Measurements from ENCODE around the gene CHURC1.

CHURC1 gene

GRCh38 chr14:64973026-64973442, 58.8 kb downstream of the CHURC1 start:
- no peak overlapping the region for H3K4me3 ChIP-seq (ENCODE audit: low read depth, low read length)
- CTCF ChIA-PET: no interaction called here
- POLR2A ChIA-PET: no interaction called here

More at GRCh38 chr14:64973026-64973442, 58.8 kb downstream of the CHURC1 start:
- Histone ChIP-seq H3K27ac (ENCODE audit: extremely low read depth, low read depth, low read length) (no peak overlapping the region), H3K4me1 (ENCODE audit: control insufficient read depth, insufficient read depth, low read length) (peaks cover 7% of the 10 kb centered on the region; the same call in 1 of the 2 replicates), H3K9me3 (ENCODE audit: control insufficient read depth, insufficient read depth, low read depth, low read length) (no peaks in the 10 kb centered on the region), H3K36me3 (ENCODE audit: control insufficient read depth in 2 of 2, insufficient read depth in 1 of 2, low read length in 2 of 2) (no peaks in the 10 kb centered on the region)
- TF ChIP-seq PRDM2 (tag by site-specific recombination; IDR thresholded peaks at IDR 0.05; ENCODE audit: borderline replicate concordance): no peak
- TF ChIP-seq, protein P1, sequence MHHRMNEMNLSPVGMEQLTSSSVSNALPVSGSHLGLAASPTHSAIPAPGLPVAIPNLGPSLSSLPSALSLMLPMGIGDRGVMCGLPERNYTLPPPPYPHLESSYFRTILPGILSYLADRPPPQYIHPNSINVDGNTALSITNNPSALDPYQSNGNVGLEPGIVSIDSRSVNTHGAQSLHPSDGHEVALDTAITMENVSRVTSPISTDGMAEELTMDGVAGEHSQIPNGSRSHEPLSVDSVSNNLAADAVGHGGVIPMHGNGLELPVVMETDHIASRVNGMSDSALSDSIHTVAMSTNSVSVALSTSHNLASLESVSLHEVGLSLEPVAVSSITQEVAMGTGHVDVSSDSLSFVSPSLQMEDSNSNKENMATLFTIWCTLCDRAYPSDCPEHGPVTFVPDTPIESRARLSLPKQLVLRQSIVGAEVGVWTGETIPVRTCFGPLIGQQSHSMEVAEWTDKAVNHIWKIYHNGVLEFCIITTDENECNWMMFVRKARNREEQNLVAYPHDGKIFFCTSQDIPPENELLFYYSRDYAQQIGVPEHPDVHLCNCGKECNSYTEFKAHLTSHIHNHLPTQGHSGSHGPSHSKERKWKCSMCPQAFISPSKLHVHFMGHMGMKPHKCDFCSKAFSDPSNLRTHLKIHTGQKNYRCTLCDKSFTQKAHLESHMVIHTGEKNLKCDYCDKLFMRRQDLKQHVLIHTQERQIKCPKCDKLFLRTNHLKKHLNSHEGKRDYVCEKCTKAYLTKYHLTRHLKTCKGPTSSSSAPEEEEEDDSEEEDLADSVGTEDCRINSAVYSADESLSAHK (tag by site-specific recombination; IDR thresholded peaks at IDR 0.05): no peak
- no peak for TF ChIP-seq ZNF175 (tag by site-specific recombination; IDR thresholded peaks at IDR 0.05)
- no peak for TF ChIP-seq ELK4 (IDR thresholded peaks at IDR 0.05; ENCODE audit: borderline replicate concordance, low read depth, low read length)
- TF ChIP-seq ZNF837 (tag by site-specific recombination; IDR thresholded peaks at IDR 0.05): no peak
- TF ChIP-seq, protein P2, sequence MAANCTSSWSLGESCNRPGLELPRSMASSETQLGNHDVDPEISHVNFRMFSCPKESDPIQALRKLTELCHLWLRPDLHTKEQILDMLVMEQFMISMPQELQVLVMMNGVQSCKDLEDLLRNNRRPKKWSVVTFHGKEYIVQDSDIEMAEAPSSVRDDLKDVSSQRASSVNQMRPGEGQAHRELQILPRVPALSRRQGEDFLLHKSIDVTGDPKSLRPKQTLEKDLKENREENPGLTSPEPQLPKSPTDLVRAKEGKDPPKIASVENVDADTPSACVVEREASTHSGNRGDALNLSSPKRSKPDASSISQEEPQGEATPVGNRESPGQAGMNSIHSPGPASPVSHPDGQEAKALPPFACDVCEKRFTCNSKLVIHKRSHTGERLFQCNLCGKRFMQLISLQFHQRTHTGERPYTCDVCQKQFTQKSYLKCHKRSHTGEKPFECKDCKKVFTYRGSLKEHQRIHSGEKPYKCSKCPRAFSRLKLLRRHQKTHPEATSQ (tag by site-specific recombination; IDR thresholded peaks at IDR 0.05): no peak
- no peak for TF ChIP-seq ZNF280C (tag by site-specific recombination; IDR thresholded peaks at IDR 0.05)
- no peak for TF ChIP-seq FEZF1 (tag by site-specific recombination; IDR thresholded peaks at IDR 0.05)
- TF ChIP-seq ZNF391 (tag by site-specific recombination; IDR thresholded peaks at IDR 0.05; ENCODE audit: borderline replicate concordance, low read depth): no peak
- TF ChIP-seq ZNF24 (tag by site-specific recombination; IDR thresholded peaks at IDR 0.05): no peak
- no peak for TF ChIP-seq ZNF48 (tag by site-specific recombination; IDR thresholded peaks at IDR 0.05)
- TF ChIP-seq ZSCAN4 (tag by site-specific recombination; IDR thresholded peaks at IDR 0.05): no peak

All from HEK293 (cell line).